MCF 10A (cell line): ENCODE measurements around the gene TMBIM4. TPM values are rescaled to one million over a fixed set of nuclear protein-coding genes. Genes with fewer than 3 reads are reported as not detected.

ENCODE experiments used
- BruUV-seq: library from RNA; stranded (reverse); fragments of 400-500 nt; replicated peaks from 2 replicates; lab custom pipeline; 2021; lab: Mats Ljungman, UMichigan
- CTCF ChIA-PET: fragments of 300-600 bp; sonication (Branson Sonifier 250); formaldehyde crosslinking; extraction: SDS; loops from one replicate; lab custom pipeline; 2021; ENCODE audit warnings: antibody characterized with exemption, inconsistent platforms; lab: Yijun Ruan, JAX
- POLR2A ChIA-PET: fragments of 300-600, 350-650 bp; sonication (Branson Sonifier 250); formaldehyde crosslinking; extraction: SDS; loops from one replicate; lab custom pipeline; 2020; ENCODE audit warnings: antibody characterized with exemption, inconsistent platforms; lab: Yijun Ruan, JAX
- DNase-seq: peaks from one replicate; pipeline ENCODE4 v3.0.0-alpha.2; 2018; ENCODE audit not compliant: unreplicated experiment
- H3K27ac Mint-ChIP-seq: one replicate; pipeline ENCODE4 v1.8.0; 2022; ENCODE audit warnings: mild to moderate bottlenecking, low read depth, mixed read lengths; ENCODE audit not compliant: unreplicated experiment
- H3K27me3 Mint-ChIP-seq: one replicate; pipeline ENCODE4 v1.8.0; 2022; ENCODE audit warnings: mixed read lengths; ENCODE audit not compliant: insufficient read depth, unreplicated experiment
- H3K36me3 Mint-ChIP-seq: one replicate; pipeline ENCODE4 v1.8.0; 2022; ENCODE audit warnings: mild to moderate bottlenecking, moderate library complexity, mixed read lengths; ENCODE audit not compliant: insufficient read depth, unreplicated experiment
- H3K4me1 Mint-ChIP-seq: one replicate; pipeline ENCODE4 v1.8.0; 2022; ENCODE audit warnings: mixed read lengths; ENCODE audit not compliant: insufficient read depth, unreplicated experiment
- H3K4me3 Mint-ChIP-seq: one replicate; pipeline ENCODE4 v1.8.0; 2022; ENCODE audit warnings: mild to moderate bottlenecking, moderate library complexity, mixed read lengths; ENCODE audit not compliant: unreplicated experiment
- H3K9me3 Mint-ChIP-seq: one replicate; pipeline ENCODE4 v1.8.0; 2022; ENCODE audit warnings: mixed read lengths; ENCODE audit not compliant: unreplicated experiment
- CTCF ChIP-seq: fragments of 200-600 bp; IDR thresholded peaks from one replicate; pipeline ENCODE4 v1.8.0; 2022; ENCODE audit warnings: antibody characterized with exemption, mild to moderate bottlenecking; ENCODE audit not compliant: unreplicated experiment
- intact Hi-C: fragments of 100-400 bp; cut with micrococcal nuclease; formaldehyde crosslinking; loops from 2 replicates; pipeline ENCODE4 v1.14.1; 2022
- total RNA-seq: library from RNA; stranded (reverse); gene quantifications from 2 replicates; pipeline ENCODE4 v1.2.3, GENCODE V29; 2022

TMBIM4 gene
- total RNA-seq, 1 experiment from 2014 or later = 74.3 TPM

DNA sequence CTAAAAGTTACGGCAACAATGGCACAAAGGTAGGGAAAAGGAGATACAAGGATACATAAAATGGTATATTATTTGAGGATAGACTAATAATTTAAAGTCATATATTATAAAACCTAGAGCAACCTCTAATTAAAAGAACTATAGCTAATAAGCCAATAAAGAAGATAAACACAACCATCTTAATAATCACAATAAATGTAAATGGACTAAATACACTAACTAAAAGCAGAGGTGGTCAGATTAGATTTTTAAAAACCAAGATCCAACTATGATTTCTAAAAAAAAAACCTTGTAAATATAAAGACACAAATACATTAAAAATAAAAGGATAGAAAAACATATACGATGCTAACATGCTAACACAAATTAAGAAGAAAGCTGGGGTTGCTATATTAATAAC is 28.5 kb downstream of the TMBIM4 start:
- Mint-ChIP-seq H3K36me3 (peaks cover 69% of the 10 kb centered on the region), H3K4me1 (peaks cover 8% of the 10 kb centered on the region), H3K27ac (no peak overlapping the region), H3K9me3 (peaks cover 14% of the 10 kb centered on the region), H3K27me3 (no peaks in the 10 kb centered on the region), H3K4me3 (no peak overlapping the region)
- no TSS peak for BruUV-seq
- no peak for DNase-seq
- intact Hi-C loops = no loop called here
- POLR2A ChIA-PET = interaction anchor here (0.6 to 2.7 kb wide), 5 partner anchors 10 to 450 kb away, joined by 3 to 13 read pairs (median 4); partner anchors contain the start of genes LLPH and TMBIM4
- CTCF ChIA-PET = interaction anchor here (0.6 to 0.9 kb wide), 5 partner anchors 9 to 1730 kb away, joined by 3 to 4 read pairs (median 3); no protein-coding TSS in a partner anchor
- TF ChIP-seq CTCF = no peak

DNA sequence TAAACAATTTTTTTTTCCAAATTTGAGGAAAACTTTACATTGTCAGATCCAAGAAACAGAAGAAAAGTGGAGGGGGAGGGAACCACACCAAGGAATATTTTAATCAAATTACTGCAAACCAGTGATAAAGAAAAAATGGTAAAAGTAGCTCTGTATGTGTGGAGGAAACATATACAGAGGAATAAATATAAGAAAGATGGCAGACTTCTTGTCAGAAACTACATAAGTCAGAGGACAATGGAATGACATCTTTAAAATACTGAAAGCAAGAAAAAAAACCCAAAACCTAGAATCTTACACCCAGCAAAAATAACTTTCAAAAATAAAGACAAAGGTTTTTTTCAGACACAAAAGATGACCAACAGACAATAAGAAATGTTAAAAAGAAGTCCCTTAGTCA is 29.1 kb downstream of the TMBIM4 start:
- Mint-ChIP-seq H3K9me3 (peaks cover 14% of the 10 kb centered on the region), H3K4me3 (no peak overlapping the region), H3K36me3 (peaks cover 67% of the 10 kb centered on the region), H3K27me3 (no peaks in the 10 kb centered on the region), H3K27ac (no peak overlapping the region), H3K4me1 (peaks cover 8% of the 10 kb centered on the region)
- intact Hi-C loops = no loop called here
- no peak for TF ChIP-seq CTCF
- POLR2A ChIA-PET = interaction anchor here (0.7 to 2.7 kb wide), 2 partner anchors 9 to 28 kb away, joined by 3 to 13 read pairs; partner anchors contain the start of gene LLPH
- BruUV-seq = no TSS peak
- CTCF ChIA-PET = interaction anchor here (0.6 to 1.8 kb wide), 2 partner anchors 554 to 1729 kb away, joined by 4 read pairs; no protein-coding TSS in a partner anchor
- no peak for DNase-seq

DNA sequence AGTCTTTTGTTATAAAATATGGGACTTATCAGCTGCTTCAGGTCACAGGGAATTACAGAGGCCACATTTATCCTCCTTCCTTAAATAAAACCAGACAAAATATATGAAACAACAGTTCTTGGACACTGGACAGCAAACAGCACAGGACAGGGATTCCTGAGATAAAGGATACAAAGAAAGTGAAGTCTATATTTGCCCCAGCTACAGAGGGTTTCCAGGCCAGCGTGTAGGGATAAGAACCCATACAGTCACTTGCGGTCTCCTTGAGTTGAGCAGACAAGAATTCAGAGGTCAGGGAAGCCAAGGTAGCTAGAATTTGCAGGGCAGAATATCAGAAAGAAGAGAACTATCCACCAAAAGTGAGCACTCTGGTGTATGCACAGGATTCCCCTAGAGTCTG is 30.5 kb downstream of the TMBIM4 start:
- H3K27me3 Mint-ChIP-seq = no peaks in the 10 kb centered on the region
- CTCF ChIA-PET = interaction anchor here (0.6 to 1.8 kb wide), 2 partner anchors 555 to 929 kb away, joined by 3 to 4 read pairs; no protein-coding TSS in a partner anchor
- H3K4me1 Mint-ChIP-seq = no peaks in the 10 kb centered on the region
- TF ChIP-seq CTCF = no peak
- peaks cover 14% of the 10 kb centered on the region for H3K9me3 Mint-ChIP-seq
- POLR2A ChIA-PET = interaction anchor here (1.7 kb wide), 2 partner anchors 9 to 30 kb away, joined by 5 to 11 read pairs; partner anchors contain the start of gene LLPH
- peaks cover 58% of the 10 kb centered on the region for H3K36me3 Mint-ChIP-seq
- no peak overlapping the region for H3K27ac Mint-ChIP-seq
- BruUV-seq = no TSS peak
- no peak for DNase-seq
- H3K4me3 Mint-ChIP-seq = no peak overlapping the region
- intact Hi-C loops = no loop called here

- peaks cover 3% of the 10 kb centered on the region for H3K4me1 Mint-ChIP-seq
- peaks cover 44% of the 10 kb centered on the region for H3K36me3 Mint-ChIP-seq
- no TSS peak for BruUV-seq
- H3K27me3 Mint-ChIP-seq = no peaks in the 10 kb centered on the region
- H3K4me3 Mint-ChIP-seq = no peak overlapping the region
- CTCF ChIA-PET = no interaction called here
- H3K27ac Mint-ChIP-seq = no peak overlapping the region
- peaks cover 14% of the 10 kb centered on the region for H3K9me3 Mint-ChIP-seq
- DNase-seq = no peak
- POLR2A ChIA-PET = interaction anchor here (0.8 to 1.7 kb wide), 3 partner anchors 8 to 32 kb away, joined by 5 to 11 read pairs (median 5); partner anchors contain the start of genes LLPH and TMBIM4
- TF ChIP-seq CTCF = no peak
- intact Hi-C loops = no loop called here
Measured at GRCh38 chr12:66137937-66138336, 31.9 kb downstream of the TMBIM4 start.
